Activated naive CD4-positive, alpha-beta T cell treated with anti-CD3 and anti-CD28 coated beads, Interleukin-2, amount 10 ng/mL, durations not matched to agents 7 days and 5 days (primary cell): Measurements from ENCODE around the gene RNU6-9.
A peak's percentile ranks its signal among the peaks of the same experiment; 100 is the strongest.

Source experiments
- CTCF ChIA-PET: fragments of 350-600 bp; sonication (Branson Sonifier 250); formaldehyde crosslinking; loops from one replicate; lab custom pipeline; 2021; ENCODE audit warnings: antibody characterized with exemption; lab: Charles Lee
- DNase-seq: peaks from one replicate; pipeline ENCODE4 v3.0.0-alpha.2; 2020
- H3K27ac Mint-ChIP-seq: one replicate; pipeline ENCODE4 v1.8.0; 2021; ENCODE audit warnings: mild to moderate bottlenecking, moderate library complexity, mixed read lengths
- H3K27me3 Mint-ChIP-seq: one replicate; pipeline ENCODE4 v1.8.0; 2021; ENCODE audit warnings: mild to moderate bottlenecking, mixed read lengths
- H3K36me3 Mint-ChIP-seq: one replicate; pipeline ENCODE4 v1.8.0; 2021; ENCODE audit warnings: mixed read lengths
- H3K4me1 Mint-ChIP-seq: one replicate; pipeline ENCODE4 v1.8.0; 2021; ENCODE audit warnings: mixed read lengths
- H3K4me3 Mint-ChIP-seq: one replicate; pipeline ENCODE4 v1.8.0; 2021; ENCODE audit warnings: mild to moderate bottlenecking, moderate library complexity, mixed read lengths
- H3K9me3 Mint-ChIP-seq: one replicate; pipeline ENCODE4 v1.8.0; 2021; ENCODE audit warnings: mixed read lengths

Gene RNU6-9

DNA sequence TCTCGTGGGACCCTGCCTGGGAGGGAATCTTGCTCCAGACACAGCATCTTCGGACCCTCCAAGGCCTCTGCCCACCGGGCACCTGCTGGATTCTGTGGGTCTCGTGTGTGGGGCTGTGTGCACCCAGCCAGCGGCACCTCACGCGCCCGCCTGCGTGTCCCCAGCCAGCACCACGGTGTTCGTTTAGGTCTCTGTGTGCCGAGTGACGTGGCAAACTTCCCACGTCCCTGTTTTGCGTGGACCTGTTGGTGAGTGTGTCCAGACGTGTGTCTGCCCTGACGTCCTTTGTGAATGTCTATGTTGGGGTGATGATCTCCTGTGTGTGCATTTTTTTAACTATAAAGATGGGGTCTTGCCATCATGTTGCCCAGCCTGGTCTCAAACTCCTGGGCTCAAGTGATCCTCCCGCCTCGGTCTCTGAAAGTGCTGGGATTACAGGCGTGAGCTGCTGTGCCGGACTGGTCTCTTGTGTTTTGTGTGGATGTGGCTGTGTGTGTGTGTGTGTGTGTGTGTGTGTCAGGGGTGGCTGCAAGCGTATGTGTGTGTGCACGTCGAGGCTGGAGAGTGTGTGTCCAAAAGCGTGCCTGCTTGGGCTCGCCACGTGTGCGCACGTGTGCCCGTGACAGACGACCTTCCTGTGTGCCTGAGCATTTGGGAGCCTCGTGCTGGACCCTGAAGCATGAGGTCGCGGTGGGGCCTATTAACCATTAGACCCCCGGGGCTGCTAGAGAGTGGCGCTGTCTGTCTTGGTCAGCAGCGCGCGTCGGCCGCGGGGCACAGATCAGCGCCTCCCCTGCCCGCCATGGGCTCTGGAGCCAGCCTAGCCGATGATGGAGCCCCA is 48.2 kb downstream of the RNU6-9 start:
- H3K36me3 Mint-ChIP-seq, result peaks cover 41% of the 10 kb centered on the region
- peaks cover 29% of the 10 kb centered on the region for H3K4me1 Mint-ChIP-seq
- DNase-seq, result no peak
- peaks cover 11% of the 10 kb centered on the region for H3K27me3 Mint-ChIP-seq
- H3K27ac Mint-ChIP-seq, result peak overlapping the region; percentile 55
- CTCF ChIA-PET, result interaction anchor here (0.6 kb wide), 1 partner anchor 91 kb away, joined by 3 read pairs; no protein-coding TSS in a partner anchor
- H3K9me3 Mint-ChIP-seq, result peaks cover 3% of the 10 kb centered on the region
- peak overlapping the region; percentile 73 for H3K4me3 Mint-ChIP-seq

DNA sequence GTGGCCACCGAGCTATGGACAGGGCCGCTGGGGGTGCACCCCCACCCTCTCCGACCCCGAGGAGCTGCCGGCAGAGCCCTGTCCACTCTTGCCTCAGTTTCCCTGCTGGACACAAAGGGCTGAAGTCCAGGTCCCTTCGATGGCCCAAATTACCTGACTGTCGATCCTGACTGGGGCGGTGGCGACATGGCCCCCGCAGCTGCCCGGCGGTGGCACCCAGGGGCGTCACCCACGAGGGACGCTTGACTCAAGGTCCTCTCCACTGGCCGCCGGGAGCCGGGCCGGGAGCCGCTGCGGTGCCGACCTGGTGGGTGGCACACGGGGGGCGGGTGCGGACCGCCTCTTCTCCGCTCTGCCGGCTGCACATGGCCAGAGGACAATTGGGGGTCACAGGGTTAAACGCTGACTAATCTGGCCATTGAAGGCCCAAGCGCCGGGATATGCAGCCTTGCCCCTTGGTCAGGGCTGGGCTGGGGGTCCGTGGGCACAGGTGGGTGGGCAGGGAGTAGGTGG is 48.9 kb downstream of the RNU6-9 start:
- H3K4me3 Mint-ChIP-seq, result no peak overlapping the region
- H3K4me1 Mint-ChIP-seq, result peaks cover 24% of the 10 kb centered on the region
- no peak overlapping the region for H3K27ac Mint-ChIP-seq
- CTCF ChIA-PET, result interaction anchor here (0.6 to 1.1 kb wide), 2 partner anchors 42 to 92 kb away, joined by 3 to 4 read pairs; partner anchors contain the start of gene WDR18
- no peak for DNase-seq
- H3K9me3 Mint-ChIP-seq, result peaks cover 2% of the 10 kb centered on the region
- peaks cover 11% of the 10 kb centered on the region for H3K27me3 Mint-ChIP-seq
- peaks cover 38% of the 10 kb centered on the region for H3K36me3 Mint-ChIP-seq
